ENCODE measurements around the gene ADGRB3. TPM values are rescaled to one million over a fixed set of nuclear protein-coding genes. Genes with fewer than 3 reads are reported as not detected.

ADGRB3 gene
- total and polyA plus RNA-seq, 10 of the 15 experiments (the other 5 are each of a cell fraction or from before 2014, with no cell fraction given) = 0.03 to 0.06 TPM; not detected in 8

DNA sequence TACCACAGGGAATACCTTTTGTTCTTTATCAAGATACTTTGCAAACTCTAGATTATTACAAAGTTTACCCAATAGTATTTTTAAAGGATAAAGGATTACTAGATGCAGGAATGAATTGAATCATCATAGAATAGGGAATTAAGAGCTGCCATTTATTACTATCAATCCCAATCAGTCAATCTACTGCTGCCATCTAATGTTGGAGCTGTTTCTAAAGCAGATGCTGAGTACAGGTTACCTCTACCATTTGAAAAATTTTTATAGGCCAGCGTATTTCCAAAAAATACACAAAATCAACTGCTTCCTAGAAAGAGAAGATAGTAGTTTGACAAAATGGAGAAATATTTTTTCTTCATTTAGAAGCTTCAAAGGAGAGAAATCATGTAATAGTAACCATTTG is 520.4 kb downstream of the ADGRB3 start:
- no peak overlapping the region for H3K4me2 ChIP-seq (ENCODE audit: control insufficient read depth, insufficient read depth)
- 0% methylated on average over 1 of the region's 1 CpG for WGBS (ENCODE audit: insufficient coverage, insufficient replicate concordance, low lambda C conversion rate, missing lambda C conversion rate)
- no peak for FAIRE-seq
- H3K79me2 ChIP-seq (ENCODE audit: control insufficient read depth, insufficient read depth, low read length) = no peaks in the 10 kb centered on the region
- no peak for ATAC-seq
- no peaks in the 10 kb centered on the region for H3K27me3 ChIP-seq (replicated peaks in 1 of 2; ENCODE audit: control insufficient read depth in 2 of 2, insufficient read depth in 2 of 2, low read length in 1 of 2)
- intact Hi-C loops (cut with micrococcal nuclease; ENCODE audit: unreplicated experiment) (no loop called here), in situ Hi-C loops (cut with MboI) (no loop called here)
- CTCF ChIA-PET = no interaction called here
- no peak for DNase-seq (ENCODE audit: low read depth, low spot score)
- no peak overlapping the region for H3K9ac ChIP-seq (ENCODE audit: control insufficient read depth, insufficient read depth, low read length)
- no peaks in the 10 kb centered on the region for H3K36me3 ChIP-seq (ENCODE audit: control insufficient read depth in 2 of 2, insufficient read depth in 2 of 2, low read length in 1 of 2)
- H3K9me3 ChIP-seq (replicated peaks; ENCODE audit: control insufficient read depth, insufficient read depth, low read length) = no peaks in the 10 kb centered on the region
- POLR2A ChIA-PET = interaction anchor here (0.6 kb wide), 1 partner anchor 1051 kb away, joined by 5 read pairs; no protein-coding TSS in a partner anchor
- no peak overlapping the region for H3K4me3 ChIP-seq
- H3K4me1 ChIP-seq (ENCODE audit: control insufficient read depth, insufficient read depth, low read length) = no peaks in the 10 kb centered on the region
- H3K27ac ChIP-seq (ENCODE audit: control insufficient read depth, insufficient read depth) = no peak overlapping the region
- H4K20me1 ChIP-seq (ENCODE audit: control insufficient read depth, insufficient read depth) = no peaks in the 10 kb centered on the region
- no peak overlapping the region for H2AFZ ChIP-seq (ENCODE audit: control insufficient read depth, low read depth, low read length)
- SMC1A ChIA-PET (ENCODE audit: uncharacterized antibody, unreplicated experiment) = no interaction called here
- no TSS peak for BruUV-seq (replicated peaks)
- RAD21 ChIA-PET (ENCODE audit: unreplicated experiment) = no interaction called here
- no peak for TF ChIP-seq MTA3 (IDR thresholded peaks at IDR 0.05; ENCODE audit: borderline replicate concordance, low read length)
- no peak for TF ChIP-seq SUPT20H (IDR thresholded peaks at IDR 0.05; ENCODE audit: borderline replicate concordance, control insufficient read depth, low read depth, low read length)
- TF ChIP-seq BCL11A (IDR thresholded peaks at IDR 0.05; ENCODE audit: low read depth, low read length) = no peak
- no peak for TF ChIP-seq PML (IDR thresholded peaks at IDR 0.05; ENCODE audit: low read length)
- no peak for TF ChIP-seq USF2 (IDR thresholded peaks at IDR 0.05; ENCODE audit: borderline replicate concordance, low read depth, low read length)
- no peak for TF ChIP-seq CEBPB (IDR thresholded peaks at IDR 0.05; ENCODE audit: borderline replicate concordance in 1 of 2, low read depth in 2 of 2, low read length in 2 of 2)
- TF ChIP-seq, protein P1, sequence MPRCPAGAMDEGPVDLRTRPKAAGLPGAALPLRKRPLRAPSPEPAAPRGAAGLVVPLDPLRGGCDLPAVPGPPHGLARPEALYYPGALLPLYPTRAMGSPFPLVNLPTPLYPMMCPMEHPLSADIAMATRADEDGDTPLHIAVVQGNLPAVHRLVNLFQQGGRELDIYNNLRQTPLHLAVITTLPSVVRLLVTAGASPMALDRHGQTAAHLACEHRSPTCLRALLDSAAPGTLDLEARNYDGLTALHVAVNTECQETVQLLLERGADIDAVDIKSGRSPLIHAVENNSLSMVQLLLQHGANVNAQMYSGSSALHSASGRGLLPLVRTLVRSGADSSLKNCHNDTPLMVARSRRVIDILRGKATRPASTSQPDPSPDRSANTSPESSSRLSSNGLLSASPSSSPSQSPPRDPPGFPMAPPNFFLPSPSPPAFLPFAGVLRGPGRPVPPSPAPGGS (IDR thresholded peaks at IDR 0.05; ENCODE audit: borderline replicate concordance, insufficient read depth, low read depth, low read length, poor library complexity, severe bottlenecking) = no peak
- no peak for TF ChIP-seq ZNF384 (IDR thresholded peaks at IDR 0.05; ENCODE audit: borderline replicate concordance, low read depth, low read length)
- no peak for TF ChIP-seq MXI1 (IDR thresholded peaks at IDR 0.05; ENCODE audit: low read depth, low read length)
- TF ChIP-seq MAX (IDR thresholded peaks at IDR 0.05; ENCODE audit: low read depth, low read length) = no peak
- no peak for TF ChIP-seq TBL1XR1 (IDR thresholded peaks at IDR 0.05; ENCODE audit: low read depth, low read length)
- TF ChIP-seq MYC (IDR thresholded peaks at IDR 0.05; ENCODE audit: insufficient read depth, insufficient read length, insufficient replicate concordance, low read length, severe bottlenecking) = no peak
- no peak for TF ChIP-seq ZBTB33 (IDR thresholded peaks at IDR 0.05)
- no peak for TF ChIP-seq RFX5 (IDR thresholded peaks at IDR 0.05; ENCODE audit: low read depth, low read length)
